GM10847 (cell line): ENCODE measurements around the gene APOBEC3G.
"Not testable (repeated sequence)": the region's sequence is repeated elsewhere in the genome, so short reads cannot be mapped to it uniquely, and the experiment has no call there.

ENCODE experiments used
- POLR2A ChIP-seq: IDR thresholded peaks from 2 replicates; pipeline ENCODE4 v1.6.1; 2011; ENCODE audit not compliant: insufficient read length; ENCODE audit errors: extremely low read depth

The APOBEC3G gene

DNA sequence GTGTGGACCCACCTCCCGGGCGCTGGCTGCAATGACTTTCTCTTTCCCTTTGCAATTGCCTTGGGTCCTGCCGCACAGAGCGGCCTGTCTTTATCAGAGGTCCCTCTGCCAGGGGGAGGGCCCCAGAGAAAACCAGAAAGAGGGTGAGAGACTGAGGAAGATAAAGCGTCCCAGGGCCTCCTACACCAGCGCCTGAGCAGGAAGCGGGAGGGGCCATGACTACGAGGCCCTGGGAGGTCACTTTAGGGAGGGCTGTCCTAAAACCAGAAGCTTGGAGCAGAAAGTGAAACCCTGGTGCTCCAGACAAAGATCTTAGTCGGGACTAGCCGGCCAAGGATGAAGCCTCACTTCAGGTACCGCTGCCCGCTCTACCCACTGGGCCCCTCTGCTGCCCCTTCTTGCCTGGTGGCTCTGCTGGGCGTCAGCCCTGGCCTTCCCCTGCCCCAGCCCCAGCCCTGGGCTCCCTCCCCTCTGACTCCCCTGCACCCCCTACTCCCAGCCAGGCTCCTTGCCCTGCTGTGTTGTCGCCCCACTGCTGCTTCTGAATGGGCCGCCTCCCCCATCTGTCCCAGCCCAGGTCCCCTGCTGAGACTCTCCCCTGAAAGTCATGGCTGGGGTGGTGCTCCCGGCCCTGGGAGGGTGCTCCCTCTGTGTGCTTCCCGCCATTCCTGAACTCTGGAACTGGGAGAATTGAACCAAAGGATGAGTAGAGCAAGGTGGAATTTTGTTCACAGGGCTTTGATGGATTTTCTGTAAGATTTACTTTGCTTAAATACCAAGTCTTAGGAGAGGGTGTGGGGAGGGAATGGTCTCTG, at the start of gene APOBEC3G:
TSS of gene APOBEC3G (plus strand) at position 250 of the 815 bp plus-strand sequence. CDS start at position 337, 87 bp downstream.
- TF ChIP-seq POLR2A, result not testable (repeated sequence)

DNA sequence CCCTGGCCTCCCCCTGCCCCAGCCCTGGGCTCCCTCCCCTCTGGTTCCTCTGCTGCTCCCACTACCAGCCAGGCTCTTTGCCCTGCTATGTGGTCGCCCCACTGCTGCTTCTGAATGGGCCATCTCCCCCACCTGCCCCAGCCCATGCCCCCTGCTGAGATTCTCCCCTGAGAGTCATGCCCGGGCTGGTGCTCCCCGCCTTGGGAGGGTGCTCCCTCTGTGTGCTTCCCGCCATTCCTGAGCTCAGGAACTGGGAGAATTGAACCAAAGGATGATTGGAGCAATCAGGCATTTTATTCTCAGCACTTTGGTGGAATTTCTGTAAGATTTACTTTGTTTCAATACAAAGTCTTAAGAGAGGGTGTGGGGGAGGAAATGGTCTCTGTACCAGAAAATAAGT, 49.4 kb upstream of the APOBEC3G start:
- no peak for TF ChIP-seq POLR2A

DNA sequence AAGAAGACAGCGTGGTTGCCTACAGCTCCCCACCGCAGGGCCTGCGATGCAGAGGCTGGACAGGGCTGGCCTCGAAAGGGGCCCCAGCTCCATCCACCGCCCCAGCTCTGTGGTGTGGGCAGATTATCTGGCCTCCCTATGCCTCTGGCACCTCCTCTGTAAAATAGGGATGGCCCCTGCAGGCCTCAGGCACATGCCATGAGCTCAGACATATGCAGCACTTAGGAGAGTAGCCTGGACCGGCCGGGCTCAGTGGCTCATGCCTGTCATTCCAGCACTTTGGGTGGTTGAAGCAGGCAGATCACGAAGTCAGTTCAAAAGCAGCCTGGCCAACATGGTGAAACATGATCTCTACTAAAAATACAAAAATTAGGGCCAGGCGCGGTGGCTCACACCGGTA, 48.8 kb upstream of the APOBEC3G start:
- TF ChIP-seq POLR2A, result no peak

DNA sequence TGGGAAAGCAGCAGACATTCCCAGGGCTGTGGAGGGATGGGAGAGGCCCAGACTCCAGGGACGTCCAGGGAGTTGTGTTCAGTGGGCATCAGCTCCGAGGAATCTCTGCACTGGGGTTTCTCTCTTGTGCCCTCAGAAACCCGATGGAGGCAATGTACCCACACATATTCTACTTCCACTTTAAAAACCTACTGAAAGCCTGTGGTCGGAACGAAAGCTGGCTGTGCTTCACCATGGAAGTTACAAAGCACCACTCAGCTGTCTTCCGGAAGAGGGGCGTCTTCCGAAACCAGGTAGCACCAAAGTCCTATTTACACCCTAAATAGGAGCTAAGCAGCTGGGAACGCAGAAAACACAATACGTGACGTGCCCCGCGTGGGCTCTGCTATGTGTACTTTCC, 47.8 kb upstream of the APOBEC3G start:
- no peak for TF ChIP-seq POLR2A

DNA sequence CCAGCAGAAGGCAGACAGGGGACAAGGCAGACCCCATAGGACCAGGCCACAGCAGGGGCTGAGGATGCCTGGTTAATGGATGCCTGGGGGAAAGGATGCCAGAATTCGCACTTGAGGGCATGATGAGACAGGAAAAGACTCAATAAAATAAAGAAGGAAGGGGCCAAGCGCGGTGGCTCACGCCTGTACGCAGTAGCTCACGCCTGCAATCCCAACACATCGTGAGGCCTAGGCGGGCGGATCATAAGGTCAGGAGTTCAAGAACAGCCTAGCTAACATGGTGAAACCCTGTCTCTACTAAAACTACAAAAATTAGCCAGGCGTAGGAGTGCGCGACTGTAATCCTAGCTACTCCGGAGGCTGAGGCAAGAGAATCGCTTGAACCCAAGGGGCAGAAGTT, 46.4 kb upstream of the APOBEC3G start:
- TF ChIP-seq POLR2A, result no peak

DNA sequence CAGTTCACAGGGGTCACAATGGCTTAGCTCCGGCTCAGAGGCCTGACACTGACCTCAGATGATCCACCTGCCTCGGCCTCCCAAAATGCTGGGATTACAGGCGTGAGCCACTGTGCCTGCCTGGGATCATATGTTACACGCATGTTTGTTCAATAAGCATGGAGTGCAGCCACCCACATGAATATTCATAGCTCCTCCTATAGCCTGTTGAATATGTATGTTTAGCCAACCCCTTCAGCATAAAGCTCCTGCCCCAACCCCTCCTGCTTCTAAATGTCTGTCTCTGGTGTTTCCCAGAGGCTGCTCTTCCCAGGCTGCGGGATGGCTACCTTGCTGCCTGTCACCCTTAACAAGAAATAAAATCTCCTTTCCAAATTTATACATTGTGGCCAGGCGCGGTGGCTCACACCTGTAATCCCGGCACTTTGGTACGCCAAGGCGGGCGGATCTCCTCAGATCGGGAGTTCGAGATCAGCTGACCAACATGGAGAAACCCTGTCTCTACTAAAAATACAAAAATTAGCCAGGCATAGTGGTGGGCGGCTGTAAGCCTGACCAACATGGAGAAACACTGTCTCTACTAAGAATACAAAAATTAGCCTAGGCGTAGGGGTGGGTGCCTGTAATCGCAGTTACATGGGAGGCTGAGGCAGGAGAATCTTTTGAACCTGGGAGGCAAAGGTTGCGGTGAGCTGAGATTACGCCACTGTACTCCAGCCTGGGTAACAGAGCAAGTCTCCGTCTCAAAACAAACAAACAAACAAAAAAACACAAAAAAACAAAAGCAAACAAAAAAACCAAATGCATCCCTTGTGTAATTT, 37.6 kb upstream of the APOBEC3G start:
- no peak for TF ChIP-seq POLR2A

DNA sequence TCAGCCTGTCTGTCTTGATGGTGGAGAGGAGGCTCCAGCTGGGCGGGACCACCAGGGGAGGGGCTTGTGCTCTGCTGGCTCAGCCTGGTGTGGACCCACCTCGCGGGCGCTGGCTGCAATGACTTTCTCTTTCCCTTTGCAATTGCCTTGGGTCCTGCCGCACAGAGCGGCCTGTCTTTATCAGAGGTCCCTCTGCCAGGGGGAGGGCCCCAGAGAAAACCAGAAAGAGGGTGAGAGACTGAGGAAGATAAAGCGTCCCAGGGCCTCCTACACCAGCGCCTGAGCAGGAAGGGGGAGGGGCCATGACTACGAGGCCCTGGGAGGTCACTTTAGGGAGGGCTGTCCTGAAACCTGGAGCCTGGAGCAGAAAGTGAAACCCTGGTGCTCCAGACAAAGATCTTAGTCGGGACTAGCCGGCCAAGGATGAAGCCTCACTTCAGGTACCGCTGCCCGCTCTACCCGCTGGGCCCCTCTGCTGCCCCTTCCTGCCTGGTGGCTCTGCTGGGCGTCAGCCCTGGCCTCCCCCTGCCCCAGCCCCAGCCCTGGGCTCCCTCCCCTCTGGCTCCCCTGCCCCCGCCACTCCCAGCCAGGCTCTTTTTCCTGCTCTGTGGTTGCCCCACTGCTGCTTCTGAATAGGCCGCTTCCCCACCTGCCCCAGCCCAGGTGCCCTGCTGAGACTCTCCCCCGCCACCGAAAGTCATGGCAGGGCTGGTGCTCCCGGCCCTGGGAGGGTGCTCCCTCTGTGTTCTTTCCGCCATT, 36.4 kb upstream of the APOBEC3G start, which contains the start of gene APOBEC3F:
TSS of gene APOBEC3F (plus strand) at position 327 of the 759 bp plus-strand sequence. CDS start at position 424, 97 bp downstream.
- not testable (repeated sequence) for TF ChIP-seq POLR2A

DNA sequence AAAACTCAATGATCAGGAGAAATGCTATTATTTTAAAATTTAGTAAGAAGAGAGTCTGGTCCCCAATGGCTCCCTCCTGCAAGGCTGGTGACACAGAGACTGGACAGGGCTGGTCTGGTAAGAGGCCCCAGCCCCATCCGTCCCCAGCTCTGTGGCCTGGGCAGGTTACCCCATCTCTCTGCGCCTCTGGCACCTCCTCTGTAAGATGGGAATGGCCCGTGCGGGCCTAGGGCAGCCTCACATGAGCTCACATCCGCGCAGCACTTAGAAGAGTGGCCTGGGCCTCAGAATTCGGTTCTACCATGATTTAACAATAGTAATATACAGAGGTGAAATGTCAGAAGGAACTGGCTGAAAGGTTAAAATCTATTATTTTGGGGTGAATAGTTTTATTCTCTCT, 35.2 kb upstream of the APOBEC3G start:
- TF ChIP-seq POLR2A, result no peak

DNA sequence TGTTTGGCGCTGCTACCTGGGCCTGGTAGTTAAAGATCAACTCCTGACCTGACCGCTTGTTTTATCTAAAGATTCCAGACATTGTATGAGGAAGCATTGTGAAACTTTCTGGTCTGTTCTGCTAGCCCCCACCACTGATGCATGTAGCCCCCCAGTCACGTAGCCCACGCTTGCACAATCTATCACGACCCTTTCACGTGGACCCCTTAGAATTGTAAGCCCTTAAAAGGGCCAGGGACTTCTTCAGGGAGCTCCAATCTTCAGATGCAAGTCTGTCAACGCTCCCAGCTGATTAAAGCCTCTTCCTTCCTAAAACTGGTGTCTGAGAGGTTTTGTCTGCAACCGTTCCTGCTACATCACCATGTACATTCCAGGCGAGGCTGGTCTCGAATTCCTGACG, 21.4 kb upstream of the APOBEC3G start:
- no peak for TF ChIP-seq POLR2A

DNA sequence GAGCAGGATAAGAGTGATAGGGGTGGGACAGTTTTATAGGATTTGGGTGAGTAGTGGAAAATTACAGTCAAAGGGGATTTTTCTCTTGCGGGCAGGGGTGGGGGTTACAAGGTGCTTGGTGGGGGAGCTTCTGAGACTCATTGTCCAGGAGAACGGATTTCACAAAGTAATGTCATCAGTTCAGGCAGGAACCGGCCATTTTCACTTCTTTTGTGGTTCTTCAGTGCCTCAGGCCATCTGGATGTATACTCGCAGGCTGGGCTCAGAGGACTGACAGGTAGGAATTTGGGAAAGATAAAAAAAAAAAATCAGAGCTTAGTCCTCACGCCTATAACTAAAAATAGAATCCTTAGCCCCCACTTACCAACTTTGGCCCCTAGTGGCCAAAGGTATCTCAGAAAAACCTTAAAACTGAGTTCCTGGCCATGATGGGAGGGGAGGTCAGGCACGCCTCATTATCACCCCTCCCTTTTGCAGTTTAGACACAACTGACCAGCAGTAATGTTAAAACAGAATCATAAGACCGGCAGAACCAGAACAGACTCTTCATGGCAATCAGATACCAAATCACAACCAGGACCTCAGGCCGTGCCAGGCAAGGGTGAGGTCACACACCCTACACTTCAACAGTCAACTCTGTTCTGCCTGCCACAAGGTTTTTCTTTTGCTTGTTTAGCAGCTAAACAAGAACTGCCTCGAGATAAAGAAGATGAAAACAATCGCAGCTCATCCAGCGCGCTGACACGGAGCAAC, 8.9 kb upstream of the APOBEC3G start:
- TF ChIP-seq POLR2A, result no peak

DNA sequence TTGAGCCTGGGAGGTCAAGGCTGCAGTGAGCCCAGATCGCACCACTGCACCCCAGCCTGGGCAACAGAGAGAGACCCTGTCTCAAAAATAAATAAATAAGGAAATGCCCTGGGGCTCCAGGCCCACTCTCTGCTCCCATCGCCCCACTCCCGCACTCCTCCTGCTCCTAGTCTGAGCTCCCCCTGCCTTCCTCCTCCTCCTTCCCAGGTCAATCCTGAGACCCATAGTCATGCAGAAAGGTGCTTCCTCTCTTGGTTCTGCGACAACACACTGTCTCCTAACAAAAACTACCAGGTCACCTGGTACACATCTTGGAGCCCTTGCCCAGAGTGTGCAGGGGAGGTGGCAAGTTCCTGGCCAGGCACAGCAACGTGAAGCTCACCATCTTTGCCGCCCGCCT, 6.9 kb upstream of the APOBEC3G start:
- no peak for TF ChIP-seq POLR2A

DNA sequence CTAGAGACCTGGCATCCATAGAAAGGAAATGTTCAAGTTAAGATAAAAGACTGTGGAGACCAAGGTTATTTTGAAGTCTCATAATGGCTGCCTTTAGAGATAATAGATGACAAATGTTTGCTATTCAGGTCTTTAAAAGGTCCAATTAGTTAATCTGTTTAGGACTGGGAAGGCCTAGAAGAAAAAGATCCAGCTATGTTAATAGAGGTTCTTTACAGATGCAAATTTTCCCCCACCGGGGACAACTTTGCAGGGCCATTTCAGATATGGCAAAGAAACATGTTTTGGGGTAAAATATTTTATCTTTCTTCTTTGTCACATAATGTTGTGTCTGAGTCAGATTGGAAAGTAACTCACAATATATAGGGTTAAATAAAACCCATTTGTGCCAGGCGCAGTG, 3.1 kb upstream of the APOBEC3G start:
- no peak for TF ChIP-seq POLR2A

DNA sequence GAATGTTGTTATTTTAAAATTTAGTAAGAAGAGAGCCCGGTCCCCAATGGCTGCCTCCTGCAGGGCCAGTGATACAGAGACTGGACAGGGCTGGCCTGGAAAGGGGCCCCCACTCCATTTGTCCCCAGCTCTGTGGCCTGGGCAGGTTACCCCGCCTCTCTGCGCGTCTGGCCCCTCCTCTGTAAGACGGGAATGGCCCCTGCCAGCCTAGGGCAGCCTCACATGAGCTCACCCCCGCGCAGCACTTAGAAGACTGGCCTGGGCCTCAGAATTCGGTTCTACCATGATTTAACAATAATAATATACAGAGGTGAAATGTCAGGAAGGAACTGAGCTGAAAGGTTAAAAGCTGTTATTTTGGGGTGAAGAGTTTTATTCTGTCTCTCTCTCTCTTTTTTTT, 1.3 kb downstream of the APOBEC3G start:
- no peak for TF ChIP-seq POLR2A

DNA sequence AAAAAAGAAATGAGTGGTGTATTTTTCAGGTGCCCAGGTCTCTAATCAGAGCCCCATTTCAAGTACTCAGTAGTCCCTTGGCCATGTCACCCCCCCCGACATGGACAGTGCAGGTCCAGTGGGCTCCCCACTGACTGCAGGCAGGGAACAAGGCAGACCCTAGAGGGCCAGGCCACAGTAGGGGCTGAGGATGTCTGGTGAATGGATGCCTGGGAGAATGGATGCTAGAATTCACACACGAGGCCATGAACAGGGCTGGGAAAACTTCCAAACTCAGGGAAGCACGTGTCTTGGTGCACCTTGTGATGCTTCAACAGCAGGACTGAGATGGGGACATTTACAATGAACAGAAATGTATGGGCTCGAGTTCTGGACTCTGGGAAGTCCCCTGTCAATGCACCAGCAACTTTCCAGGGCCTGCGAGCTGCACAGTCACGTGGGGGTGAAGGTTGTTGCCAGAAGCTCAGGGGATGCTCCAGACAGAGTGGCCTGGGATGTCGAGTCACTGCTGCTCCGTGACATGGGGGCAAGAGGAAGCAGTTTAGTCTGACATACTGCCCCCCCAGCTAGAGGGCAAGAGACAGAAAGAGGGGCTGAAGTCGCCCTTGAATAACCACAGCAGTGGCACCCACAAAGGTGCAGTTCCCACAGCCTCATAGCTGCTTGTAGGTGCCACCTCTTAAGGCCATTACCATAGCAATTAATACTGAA, 3.1 kb downstream of the APOBEC3G start:
- TF ChIP-seq POLR2A, result no peak
